HepG2 (cell line): Measurements from ENCODE around the gene TMEM95. TPM values are rescaled to one million over a fixed set of nuclear protein-coding genes. Genes with fewer than 3 reads are reported as not detected.

Experiments
- BORCS8-MEF2B ChIP-seq: sonication (generic); formaldehyde crosslinking; IDR thresholded peaks from 2 replicates; pipeline ENCODE4 v1.8.0; 2022; ENCODE audit warnings: mild to moderate bottlenecking, missing genetic modification reagents
- FUBP1 ChIP-seq: sonication (generic); formaldehyde crosslinking; IDR thresholded peaks from 2 replicates; pipeline ENCODE4 v1.5.1; 2020; ENCODE audit warnings: missing genetic modification reagents, mild to moderate bottlenecking, borderline replicate concordance
- GMEB1 ChIP-seq: sonication (generic); formaldehyde crosslinking; IDR thresholded peaks from 2 replicates; pipeline ENCODE4 v1.5.1; 2020; ENCODE audit warnings: missing genetic modification reagents, mild to moderate bottlenecking, borderline replicate concordance
- MED8 ChIP-seq: sonication (generic); formaldehyde crosslinking; IDR thresholded peaks from 2 replicates; pipeline ENCODE4 v1.8.1; 2023; ENCODE audit warnings: mild to moderate bottlenecking, missing genetic modification reagents; ENCODE audit not compliant: insufficient replicate concordance
- NCOA1 ChIP-seq: sonication (generic); formaldehyde crosslinking; IDR thresholded peaks from 2 replicates; pipeline ENCODE4 v1.9.0; 2021; ENCODE audit warnings: missing genetic modification reagents
- NR2C2 ChIP-seq: sonication (generic); formaldehyde crosslinking; IDR thresholded peaks from 2 replicates; pipeline ENCODE4 v1.4.0; 2020; ENCODE audit warnings: missing genetic modification reagents, mild to moderate bottlenecking, moderate library complexity, borderline replicate concordance
- POLR2G ChIP-seq: fragments of 200-400 bp; formaldehyde crosslinking; IDR thresholded peaks from 2 replicates; pipeline ENCODE4 v1.6.1; 2018; ENCODE audit warnings: mild to moderate bottlenecking, low read depth, low read length, moderate library complexity
- RBM39 ChIP-seq: fragments of 200-400 bp; formaldehyde crosslinking; IDR thresholded peaks from one replicate; pipeline ENCODE4 v1.6.1; 2018; ENCODE audit warnings: antibody characterized with exemption, mild to moderate bottlenecking, low read depth, low read length; ENCODE audit not compliant: poor library complexity, severe bottlenecking
- ZFY ChIP-seq: sonication (generic); formaldehyde crosslinking; IDR thresholded peaks from 2 replicates; pipeline ENCODE4 v1.4.0; 2020; ENCODE audit warnings: missing genetic modification reagents
- ZMYM3 ChIP-seq: sonication (generic); formaldehyde crosslinking; IDR thresholded peaks from 2 replicates; pipeline ENCODE4 v1.5.1; 2020; ENCODE audit warnings: mild to moderate bottlenecking, missing genetic modification reagents
- ZNF138 ChIP-seq: sonication (generic); formaldehyde crosslinking; IDR thresholded peaks from 2 replicates; pipeline ENCODE4 v1.5.0; 2020; ENCODE audit warnings: mild to moderate bottlenecking, low read depth, missing genetic modification reagents
- ZNF34 ChIP-seq: sonication (generic); formaldehyde crosslinking; IDR thresholded peaks from 2 replicates; pipeline ENCODE4 v1.4.0; 2020; ENCODE audit warnings: mild to moderate bottlenecking, missing genetic modification reagents, borderline replicate concordance
- ZNF362 ChIP-seq: sonication (generic); formaldehyde crosslinking; IDR thresholded peaks from 2 replicates; pipeline ENCODE4 v1.4.0; 2020; ENCODE audit warnings: missing genetic modification reagents, mild to moderate bottlenecking, borderline replicate concordance
- ZNF550 ChIP-seq: sonication (generic); formaldehyde crosslinking; IDR thresholded peaks from 2 replicates; pipeline ENCODE4 v1.4.0; 2020; ENCODE audit warnings: mild to moderate bottlenecking, missing genetic modification reagents, borderline replicate concordance
- ZNF564 ChIP-seq: sonication (generic); formaldehyde crosslinking; IDR thresholded peaks from 2 replicates; pipeline ENCODE4 v1.8.1; 2023; ENCODE audit warnings: mild to moderate bottlenecking, missing genetic modification reagents
- ZNF788 ChIP-seq: sonication (generic); formaldehyde crosslinking; IDR thresholded peaks from 2 replicates; pipeline ENCODE4 v1.5.0; 2020; ENCODE audit warnings: mild to moderate bottlenecking, missing genetic modification reagents, borderline replicate concordance
- ZSCAN5A ChIP-seq: sonication (generic); formaldehyde crosslinking; IDR thresholded peaks from 2 replicates; pipeline ENCODE4 v1.8.0; 2022; ENCODE audit warnings: mild to moderate bottlenecking, missing genetic modification reagents, borderline replicate concordance
- ZSCAN9 ChIP-seq: IDR thresholded peaks from 2 replicates; pipeline ENCODE4 v1.6.1; 2016; ENCODE audit warnings: borderline replicate concordance
- polyA plus RNA-seq, 8 experiments: library from polyadenylated mRNA; depleted of rRNA in 3 of 8; stranded (reverse) in 7 of 8; unstranded in 1 of 8; fragments of >200 nt; fragmentation: Illumina TruSeq in 4 of 8; extraction: Trizol in 4 of 8; gene quantifications; 2 replicates each; pipeline versions ENCODE4 v1.2.1 to v1.2.3, GENCODE V29; 2011 to 2016; ENCODE audit warnings: low read depth in 4 of 8, missing spikeins in 1 of 8, mixed read lengths in 1 of 8; ENCODE audit not compliant: insufficient read depth in 1 of 8
- total RNA-seq, 5 experiments: library from RNA; depleted of rRNA; stranded (reverse); fragments of >200 nt; fragmentation: Illumina TruSeq; extraction: Trizol; gene quantifications; 2 replicates each; pipeline ENCODE4 v1.2.3, GENCODE V29; 2016; ENCODE audit warnings: low read depth in 1 of 5
- TF ChIP-seq, protein P1 (sequence below): sonication (generic); formaldehyde crosslinking; IDR thresholded peaks from 2 replicates; pipeline ENCODE4 v1.4.0; 2020; ENCODE audit warnings: missing genetic modification reagents

TMEM95 gene
- total and polyA plus RNA-seq, 2 of the 13 experiments (the other 11 are each of a cell fraction or from before 2014, with no cell fraction given) = not detected

DNA sequence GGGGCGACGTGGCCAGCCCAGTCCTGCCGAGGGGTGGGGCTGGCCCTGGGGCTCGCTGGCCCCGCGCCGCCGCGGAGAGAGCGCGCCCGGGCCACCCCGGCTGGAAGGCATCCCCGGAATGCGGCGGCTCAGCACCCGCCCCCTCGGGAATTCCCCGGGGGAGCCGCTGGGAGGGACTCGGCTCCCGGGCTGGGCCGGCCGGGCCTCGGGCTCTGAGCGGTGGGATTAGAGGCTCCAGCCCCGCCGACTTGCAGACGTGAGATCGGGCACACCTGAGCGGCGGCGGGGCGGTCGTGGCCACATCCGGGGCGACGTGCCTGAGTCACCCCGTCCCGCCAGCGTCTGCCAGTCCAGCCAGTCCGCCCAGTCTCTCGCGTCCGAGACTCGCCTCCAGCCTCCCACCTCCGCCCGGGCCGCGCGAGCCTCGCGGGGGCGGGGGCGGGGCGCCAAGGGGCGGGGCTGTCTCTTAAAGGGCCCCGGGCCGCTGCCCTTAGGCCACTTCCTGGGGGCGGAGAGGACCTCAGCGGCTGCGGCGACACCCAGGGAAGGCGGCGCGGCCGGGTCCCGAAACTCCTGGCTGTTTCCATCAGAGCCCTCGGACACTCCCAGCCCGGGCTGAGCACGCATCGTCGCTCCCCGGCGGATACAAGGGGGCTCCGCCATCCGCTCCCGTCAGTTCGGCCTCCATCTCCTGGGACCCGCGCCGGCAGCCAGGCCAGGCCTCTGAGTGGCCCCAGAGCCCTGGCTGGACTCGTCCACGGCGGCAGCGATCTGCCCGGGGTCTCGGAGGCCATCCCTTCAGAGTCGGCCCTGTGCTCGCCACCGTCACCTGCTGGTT is 3.1 kb upstream of the TMEM95 start, which contains the start of gene KCTD11 (continued):
- TF ChIP-seq GMEB1 (CRISPR knock-in tag) (peak; percentile 64; the same call in 1 of the 2 replicates), ZNF788 (CRISPR knock-in tag) (peak; percentile 81; the same call in 1 of the 2 replicates), MED8 (CRISPR knock-in tag) (peak; percentile 76), NR2C2 (0 out of 2 replicates have a peak, but pooled peaks have one; percentile 34), RBM39 (no peak), ZNF550 (CRISPR knock-in tag) (no peak), ZNF138 (CRISPR knock-in tag) (no peak; the same call in 1 of the 2 replicates), ZFY (CRISPR knock-in tag) (peak; percentile 76), FUBP1 (CRISPR knock-in tag) (no peak), ZNF362 (no peak), NCOA1 (no peak), ZNF34 (no peak), ZNF564 (CRISPR knock-in tag) (peak; percentile 26; the same call in 1 of the 2 replicates), BORCS8-MEF2B (CRISPR knock-in tag) (0 out of 2 replicates have a peak, but pooled peaks have one; percentile 25), ZSCAN5A (CRISPR knock-in tag) (no peak), ZSCAN9 (CRISPR knock-in tag) (no peak; the same call in 1 of the 2 replicates), POLR2G (peak; percentile 77), ZMYM3 (CRISPR knock-in tag) (no peak)
- TF ChIP-seq, protein P1, sequence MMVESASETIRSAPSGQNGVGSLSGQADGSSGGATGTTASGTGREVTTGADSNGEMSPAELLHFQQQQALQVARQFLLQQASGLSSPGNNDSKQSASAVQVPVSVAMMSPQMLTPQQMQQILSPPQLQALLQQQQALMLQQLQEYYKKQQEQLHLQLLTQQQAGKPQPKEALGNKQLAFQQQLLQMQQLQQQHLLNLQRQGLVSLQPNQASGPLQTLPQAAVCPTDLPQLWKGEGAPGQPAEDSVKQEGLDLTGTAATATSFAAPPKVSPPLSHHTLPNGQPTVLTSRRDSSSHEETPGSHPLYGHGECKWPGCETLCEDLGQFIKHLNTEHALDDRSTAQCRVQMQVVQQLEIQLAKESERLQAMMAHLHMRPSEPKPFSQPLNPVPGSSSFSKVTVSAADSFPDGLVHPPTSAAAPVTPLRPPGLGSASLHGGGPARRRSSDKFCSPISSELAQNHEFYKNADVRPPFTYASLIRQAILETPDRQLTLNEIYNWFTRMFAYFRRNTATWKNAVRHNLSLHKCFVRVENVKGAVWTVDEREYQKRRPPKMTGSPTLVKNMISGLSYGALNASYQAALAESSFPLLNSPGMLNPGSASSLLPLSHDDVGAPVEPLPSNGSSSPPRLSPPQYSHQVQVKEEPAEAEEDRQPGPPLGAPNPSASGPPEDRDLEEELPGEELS (CRISPR knock-in tag) = peak; percentile 29; the same call in 1 of the 2 replicates
